ENCODE measurements around the gene GPC6. TPM values are rescaled to one million over a fixed set of nuclear protein-coding genes. Genes with fewer than 3 reads are reported as not detected.

The GPC6 gene
- total and polyA plus RNA-seq, 2 donors (not counting 1 experiment from before 2014, with no cell fraction given): not detected

GRCh38 chr13:93230261-93230855 is 3.8 kb downstream of the GPC6 start:
- DNase-seq (no peak), ATAC-seq (ENCODE audit: low read depth) (no peak)
- H3K4me1 Mint-ChIP-seq: no peaks in the 10 kb centered on the region
- intact Hi-C loops (cut with micrococcal nuclease): no loop called here
- H3K4me1 ChIP-seq (ENCODE audit: control insufficient read depth in 2 of 2, insufficient read depth in 2 of 2, low read length in 2 of 2): no peaks in the 10 kb centered on the region
- H3K9ac ChIP-seq (ENCODE audit: low read length): no peak overlapping the region
- no peak overlapping the region for H3K4me2 ChIP-seq (replicated peaks; ENCODE audit: low read depth, low read length, poor library complexity, severe bottlenecking)
- H3K36me3 ChIP-seq (replicated peaks in 1 of 2; ENCODE audit: control extremely low read depth in 1 of 2, control insufficient read depth in 1 of 2, extremely low read depth in 1 of 2, insufficient read depth in 2 of 2, low read length in 1 of 2): no peaks in the 10 kb centered on the region
- H3K79me2 ChIP-seq (ENCODE audit: control insufficient read depth, insufficient read depth, low read length): no peaks in the 10 kb centered on the region
- ChIA-PET CTCF (no interaction called here), POLR2A (no interaction called here)
- H2AFZ ChIP-seq (ENCODE audit: insufficient read depth, low read depth, low read length, poor library complexity, severe bottlenecking): no peak overlapping the region
- no peak overlapping the region for H3K27ac ChIP-seq (ENCODE audit: low read length in 2 of 2)
- peaks cover 0 to 22% (median 8%) of the 10 kb centered on the region in 4 experiments for H3K27me3 ChIP-seq (replicated peaks in 1 of 4; ENCODE audit: control extremely low read depth in 1 of 4, control insufficient read depth in 3 of 4, insufficient read depth in 4 of 4, low read length in 3 of 4)
- no peaks in the 10 kb centered on the region for H4K20me1 ChIP-seq (ENCODE audit: control insufficient read depth, insufficient read depth, low read length, poor library complexity, severe bottlenecking)
- peaks cover 7% of the 10 kb centered on the region for H3K9me3 Mint-ChIP-seq (ENCODE audit: insufficient read depth)
- H3K9me3 ChIP-seq (ENCODE audit: control extremely low read depth in 1 of 3, control insufficient read depth in 2 of 3, insufficient read depth in 1 of 3, low read length in 2 of 3): peaks cover 0 to 15% (median 2%) of the 10 kb centered on the region in 3 donors
- TF ChIP-seq, protein P1, sequence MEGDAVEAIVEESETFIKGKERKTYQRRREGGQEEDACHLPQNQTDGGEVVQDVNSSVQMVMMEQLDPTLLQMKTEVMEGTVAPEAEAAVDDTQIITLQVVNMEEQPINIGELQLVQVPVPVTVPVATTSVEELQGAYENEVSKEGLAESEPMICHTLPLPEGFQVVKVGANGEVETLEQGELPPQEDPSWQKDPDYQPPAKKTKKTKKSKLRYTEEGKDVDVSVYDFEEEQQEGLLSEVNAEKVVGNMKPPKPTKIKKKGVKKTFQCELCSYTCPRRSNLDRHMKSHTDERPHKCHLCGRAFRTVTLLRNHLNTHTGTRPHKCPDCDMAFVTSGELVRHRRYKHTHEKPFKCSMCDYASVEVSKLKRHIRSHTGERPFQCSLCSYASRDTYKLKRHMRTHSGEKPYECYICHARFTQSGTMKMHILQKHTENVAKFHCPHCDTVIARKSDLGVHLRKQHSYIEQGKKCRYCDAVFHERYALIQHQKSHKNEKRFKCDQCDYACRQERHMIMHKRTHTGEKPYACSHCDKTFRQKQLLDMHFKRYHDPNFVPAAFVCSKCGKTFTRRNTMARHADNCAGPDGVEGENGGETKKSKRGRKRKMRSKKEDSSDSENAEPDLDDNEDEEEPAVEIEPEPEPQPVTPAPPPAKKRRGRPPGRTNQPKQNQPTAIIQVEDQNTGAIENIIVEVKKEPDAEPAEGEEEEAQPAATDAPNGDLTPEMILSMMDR (IDR thresholded peaks at IDR 0.05): no peak
- TF ChIP-seq EZH2 (IDR thresholded peaks at IDR 0.05; ENCODE audit: borderline replicate concordance, insufficient read depth, low read depth, low read length, poor library complexity, severe bottlenecking): no peak
- H3K27me3 Mint-ChIP-seq: peaks cover 21% of the 10 kb centered on the region
- H3K27ac Mint-ChIP-seq: no peak overlapping the region
- H3K4me3 ChIP-seq (ENCODE audit: control extremely low read depth in 1 of 5, extremely low read depth in 1 of 5, insufficient read depth in 1 of 5, low read depth in 2 of 5, low read length in 4 of 5): no peak overlapping the region
- H3K4me3 Mint-ChIP-seq: no peak overlapping the region

DNA sequence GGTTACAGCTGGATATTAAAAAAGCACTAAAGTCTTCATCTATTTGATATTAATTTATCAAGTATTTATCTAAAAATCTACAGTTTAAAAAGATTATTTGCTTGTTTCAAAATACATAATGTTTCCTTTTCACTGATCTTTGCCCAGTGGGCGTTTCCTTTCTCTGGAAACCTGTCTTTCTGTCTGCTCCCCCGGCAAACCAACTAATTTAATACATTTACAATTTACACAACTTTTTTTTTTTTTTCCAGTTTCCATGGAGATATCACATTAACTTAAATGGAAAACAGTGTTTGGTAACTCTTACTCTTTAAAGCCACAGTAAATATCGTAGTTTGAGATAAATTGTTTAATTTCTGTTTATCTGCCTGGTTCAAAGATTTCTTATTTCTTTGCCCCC is 5.3 kb downstream of the GPC6 start:
- H3K9me3 Mint-ChIP-seq (ENCODE audit: insufficient read depth): peaks cover 7% of the 10 kb centered on the region
- WGBS (ENCODE audit: insufficient coverage): 100% methylated on average over 1 of the region's 3 CpGs
- peaks cover 0 to 13% (median 0%) of the 10 kb centered on the region in 3 donors for H3K9me3 ChIP-seq (ENCODE audit: control extremely low read depth in 1 of 3, control insufficient read depth in 2 of 3, insufficient read depth in 1 of 3, low read length in 2 of 3)
- intact Hi-C loops (cut with micrococcal nuclease): no loop called here
- H3K4me3 ChIP-seq (ENCODE audit: control extremely low read depth in 1 of 5, extremely low read depth in 1 of 5, insufficient read depth in 1 of 5, low read depth in 2 of 5, low read length in 4 of 5): no peak overlapping the region
- no peaks in the 10 kb centered on the region for H3K4me1 ChIP-seq (ENCODE audit: control insufficient read depth in 2 of 2, insufficient read depth in 2 of 2, low read length in 2 of 2)
- ChIA-PET POLR2A (no interaction called here), CTCF (no interaction called here)
- peaks cover 0 to 17% (median 8%) of the 10 kb centered on the region in 4 experiments for H3K27me3 ChIP-seq (replicated peaks in 1 of 4; ENCODE audit: control extremely low read depth in 1 of 4, control insufficient read depth in 3 of 4, insufficient read depth in 4 of 4, low read length in 3 of 4)
- no peaks in the 10 kb centered on the region for H3K79me2 ChIP-seq (ENCODE audit: control insufficient read depth, insufficient read depth, low read length)
- no peak overlapping the region for H3K27ac Mint-ChIP-seq
- no peaks in the 10 kb centered on the region for H3K4me1 Mint-ChIP-seq
- H3K27me3 Mint-ChIP-seq: peaks cover 9% of the 10 kb centered on the region
- H3K9ac ChIP-seq (ENCODE audit: low read length): no peak overlapping the region
- H2AFZ ChIP-seq (ENCODE audit: insufficient read depth, low read depth, low read length, poor library complexity, severe bottlenecking): no peak overlapping the region
- no peak overlapping the region for H3K27ac ChIP-seq (ENCODE audit: low read length in 2 of 2)
- no peak for TF ChIP-seq EZH2 (IDR thresholded peaks at IDR 0.05; ENCODE audit: borderline replicate concordance, insufficient read depth, low read depth, low read length, poor library complexity, severe bottlenecking)
- TF ChIP-seq, protein P1 (IDR thresholded peaks at IDR 0.05): no peak
- no peak overlapping the region for H3K4me2 ChIP-seq (replicated peaks; ENCODE audit: low read depth, low read length, poor library complexity, severe bottlenecking)
- no peak overlapping the region for H3K4me3 Mint-ChIP-seq
- no peaks in the 10 kb centered on the region for H3K36me3 ChIP-seq (replicated peaks in 1 of 2; ENCODE audit: control extremely low read depth in 1 of 2, control insufficient read depth in 1 of 2, extremely low read depth in 1 of 2, insufficient read depth in 2 of 2, low read length in 1 of 2)
- no peaks in the 10 kb centered on the region for H4K20me1 ChIP-seq (ENCODE audit: control insufficient read depth, insufficient read depth, low read length, poor library complexity, severe bottlenecking)
- ATAC-seq (ENCODE audit: low read depth) (no peak), DNase-seq (no peak)

Measured in B cell (primary cell).